AML-193 (cell line): Measurements from ENCODE around the gene DGLUCY.
"Not testable (repeated sequence)": the region's sequence is repeated elsewhere in the genome, so short reads cannot be mapped to it uniquely, and the experiment has no call there.

Source experiments
- DNase-seq, 2 experiments: peaks; one replicate each; lab custom pipeline; 2025; lab: John Stamatoyannopoulos, UW

Gene DGLUCY

DNA sequence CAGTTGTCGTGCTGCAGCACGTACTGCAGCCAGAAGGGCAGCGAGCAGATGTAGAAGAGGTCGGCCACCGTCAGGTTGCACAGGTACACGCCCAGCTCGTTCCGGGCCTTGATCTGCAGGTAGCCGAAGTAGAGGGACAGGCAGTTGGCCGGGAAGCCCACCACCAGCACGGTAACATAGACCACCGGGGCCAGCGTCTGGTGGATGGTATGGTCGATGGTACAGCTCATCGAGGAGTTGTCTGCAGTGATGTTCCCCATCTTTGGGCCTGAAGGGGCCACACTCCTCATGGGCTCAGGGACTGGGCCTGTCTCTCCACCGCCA is 120.9 kb downstream of the DGLUCY start:
- no peak for DNase-seq

GRCh38 chr14:91235841-91236240 is 122.0 kb downstream of the DGLUCY start:
- DNase-seq = no peak

DNA sequence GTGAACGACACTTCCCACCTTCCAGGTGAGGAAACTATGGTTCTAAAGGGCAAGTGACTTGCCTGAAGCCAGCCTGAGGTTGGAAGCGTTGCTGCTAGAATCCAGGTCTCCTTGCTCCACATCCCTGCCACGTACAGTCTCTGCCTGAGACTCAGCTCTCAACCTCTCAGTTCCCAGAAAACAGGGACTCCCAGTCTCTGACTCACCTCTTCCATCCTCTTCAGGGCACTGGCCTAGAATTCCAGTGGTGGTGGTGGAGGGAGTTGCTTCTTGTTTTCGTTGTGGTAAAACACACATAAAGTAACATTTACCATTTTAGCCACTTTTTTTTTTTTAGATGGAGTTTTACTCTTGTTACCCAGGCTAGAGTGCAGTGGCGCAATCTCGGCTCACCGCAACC is 123.3 kb downstream of the DGLUCY start:
- no peak for DNase-seq

DNA sequence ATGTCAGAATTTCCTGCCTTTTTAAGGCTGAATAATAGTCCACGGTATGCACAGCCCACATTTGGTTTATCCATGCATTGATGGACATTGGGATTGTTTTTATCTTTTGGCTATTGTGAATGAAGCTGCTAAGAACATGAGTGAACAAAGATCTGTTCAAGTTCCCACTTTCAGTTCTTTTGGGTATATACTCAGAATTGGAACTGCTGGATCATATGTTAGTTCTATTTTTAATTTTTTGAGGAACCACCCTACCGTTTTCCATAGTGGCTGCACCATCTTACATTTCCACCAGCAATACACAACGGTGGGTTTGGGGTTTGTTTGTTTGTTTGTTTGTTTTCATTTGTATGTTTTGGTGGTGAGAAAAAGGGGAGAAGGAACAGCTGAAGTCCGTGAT is 124.2 kb downstream of the DGLUCY start:
- no peak for DNase-seq

DNA sequence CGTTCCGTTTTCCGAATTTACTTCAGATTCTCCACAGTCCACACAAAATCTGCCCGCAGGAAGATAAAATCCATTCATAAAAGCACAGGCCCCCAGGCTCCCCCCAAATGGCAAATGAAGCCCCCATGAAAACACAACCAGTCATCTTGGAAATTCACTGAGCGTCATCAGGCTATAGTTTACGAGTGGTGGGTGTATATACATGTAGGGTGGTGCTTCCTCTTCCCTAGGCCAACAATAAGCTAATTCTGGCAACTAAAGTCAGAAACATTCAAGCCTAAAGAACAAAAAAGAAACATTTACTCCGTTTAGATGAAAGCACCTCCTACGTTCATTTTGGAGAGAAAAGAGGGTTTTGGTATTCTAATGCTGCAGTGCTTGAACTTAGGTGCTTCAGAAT is 124.8 kb downstream of the DGLUCY start:
- DNase-seq = no peak

DNA sequence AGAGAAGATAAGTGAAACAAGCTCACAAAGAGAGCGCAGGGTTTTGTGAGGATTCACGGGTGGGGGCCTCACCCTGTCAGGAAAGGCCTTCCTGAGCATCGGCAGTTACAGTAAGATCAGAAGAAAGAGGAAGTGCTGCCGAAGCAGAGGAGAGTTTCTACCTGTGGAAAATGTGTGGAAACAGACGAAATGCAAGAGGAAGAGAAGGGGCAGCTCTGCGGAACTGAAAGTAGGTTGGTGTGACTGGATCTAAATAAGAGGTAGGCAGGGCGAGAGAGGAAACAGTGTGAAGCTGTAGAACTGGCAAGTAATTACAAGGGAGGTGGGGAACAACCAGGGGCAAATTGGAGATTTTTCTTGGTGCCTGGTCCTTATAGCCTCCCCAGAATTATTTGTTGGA is 128.0 kb downstream of the DGLUCY start:
- DNase-seq = peak; percentile 63 to 76

DNA sequence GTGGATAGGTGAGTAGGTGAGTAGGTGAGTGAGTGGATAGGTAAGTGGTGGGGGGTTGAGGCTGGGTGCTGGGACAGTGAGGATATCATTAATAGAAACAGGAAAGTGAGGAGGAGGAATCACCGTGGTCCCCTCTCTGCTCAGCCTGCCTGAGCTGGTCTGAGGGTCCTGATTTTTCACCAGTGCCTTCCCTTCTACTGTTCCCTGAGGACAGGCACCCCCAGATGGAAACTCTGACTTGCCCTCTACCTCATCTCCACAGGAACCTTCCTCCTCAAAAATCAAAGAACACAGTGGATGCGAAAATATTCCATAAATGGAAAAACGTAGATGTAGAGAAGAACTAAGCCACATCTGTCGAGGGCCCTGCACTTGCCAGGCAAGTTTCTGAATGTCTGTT is 128.8 kb downstream of the DGLUCY start:
- DNase-seq = no peak

DNA sequence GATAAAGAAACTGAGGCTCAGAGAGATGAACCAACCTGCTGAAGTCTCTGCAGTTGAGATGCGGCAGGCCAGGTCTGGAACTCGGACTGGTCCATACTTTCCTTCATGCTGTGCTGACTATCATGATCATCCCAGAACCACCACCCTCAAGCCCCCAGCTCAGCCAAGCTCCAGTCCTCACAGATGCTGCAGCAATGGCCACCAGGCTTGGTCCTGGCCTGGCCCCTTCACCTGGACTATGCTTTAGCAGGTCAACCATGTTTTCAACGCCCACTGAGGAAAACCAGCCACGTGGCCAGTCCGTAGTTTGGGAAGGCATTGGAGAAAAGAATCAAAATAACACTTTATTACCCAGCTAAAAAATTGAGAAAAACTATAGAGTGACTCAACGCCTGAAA is 129.2 kb downstream of the DGLUCY start:
- no peak for DNase-seq

- DNase-seq = peak in 1 of 2 experiments; percentile 28
Measured at GRCh38 chr14:91244501-91244901, 130.6 kb downstream of the DGLUCY start, which contains the start of gene GPR68. GPR68 (minus strand) TSS chr14:91244704; CDS start chr14:91235050, 9,654 bp downstream.

DNA sequence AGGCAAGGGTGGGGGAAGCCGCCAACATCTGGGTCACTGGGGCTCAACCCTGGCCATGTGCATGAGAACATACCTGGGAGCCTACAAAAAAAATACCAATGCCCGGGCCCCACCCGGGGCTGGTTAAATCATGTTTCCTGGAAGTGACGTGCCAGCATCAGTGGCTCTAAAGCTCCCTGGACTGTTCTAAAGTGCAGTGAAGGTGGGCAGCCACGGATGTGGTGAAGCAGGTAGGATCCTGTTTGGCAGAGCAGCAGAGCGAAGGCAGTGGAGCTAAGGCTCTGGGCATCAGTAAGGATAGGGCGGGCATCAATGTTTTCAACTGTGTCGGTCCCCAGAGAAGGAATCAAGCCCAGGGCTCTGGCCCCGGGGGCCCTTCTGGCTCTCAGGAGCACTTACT is 131.2 kb downstream of the DGLUCY start:
- DNase-seq = no peak

DNA sequence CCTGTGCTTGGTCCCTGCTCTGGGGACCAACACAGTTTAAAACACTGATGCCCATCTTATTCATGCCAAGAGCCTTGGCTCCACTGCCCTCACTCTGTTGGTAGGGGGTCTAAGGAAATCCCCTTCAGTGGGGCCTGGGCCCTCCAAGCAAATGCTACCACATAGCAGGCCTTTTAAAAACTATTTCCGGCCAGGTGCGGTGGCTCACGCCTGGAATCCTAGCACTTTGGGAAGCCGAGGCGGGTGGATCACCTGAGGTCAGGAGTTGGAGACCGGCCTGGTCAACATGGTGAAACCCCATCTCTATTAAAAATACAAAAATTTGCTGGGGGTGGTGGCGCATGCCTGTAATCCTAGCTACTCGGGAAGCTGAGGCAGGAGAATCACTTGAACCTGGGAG is 131.7 kb downstream of the DGLUCY start:
- not testable (repeated sequence) for DNase-seq

- DNase-seq = no peak
Measured at GRCh38 chr14:91246051-91246852, 132.4 kb downstream of the DGLUCY start.

DNA sequence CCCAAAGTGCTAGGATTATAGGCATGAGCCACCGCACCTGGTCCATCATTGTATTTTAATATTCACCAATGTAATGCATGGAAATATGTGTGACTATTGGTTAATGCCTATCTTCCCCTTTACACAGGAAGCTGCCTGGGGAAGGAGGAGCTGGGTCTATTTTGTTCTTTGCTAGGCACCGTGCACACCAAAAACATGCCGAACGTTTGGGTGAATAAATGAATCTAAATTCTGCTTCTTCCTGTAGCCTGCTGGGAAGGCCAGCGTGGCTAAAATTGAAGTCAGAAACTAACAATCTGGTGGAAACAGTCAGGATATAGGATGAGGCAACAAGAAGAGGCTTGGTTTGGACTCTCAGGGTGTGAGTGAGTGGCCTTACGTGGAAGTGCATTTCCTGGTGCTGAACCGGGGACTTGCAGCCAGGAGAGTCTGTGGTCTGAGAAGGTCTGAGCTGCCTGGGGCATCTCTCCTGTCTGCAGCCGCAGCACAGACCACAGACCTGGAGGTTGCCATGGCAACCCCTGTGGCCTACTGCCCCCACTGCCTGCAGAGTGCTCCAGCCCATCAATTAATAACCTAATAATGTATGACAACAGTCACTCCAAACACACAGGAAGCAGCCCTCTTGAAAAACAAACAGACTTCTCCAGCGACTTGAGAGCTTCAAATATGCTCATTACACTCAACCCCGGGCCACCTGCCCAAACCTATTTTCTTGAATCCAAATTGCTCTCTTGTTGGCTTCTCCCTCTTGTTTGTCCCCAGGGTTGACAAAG is 136.2 kb downstream of the DGLUCY start:
- DNase-seq = peak; percentile 93 to 95

- DNase-seq = no peak
Measured at GRCh38 chr14:91250912-91251311, 137.0 kb downstream of the DGLUCY start.

GRCh38 chr14:91252871-91253794 is 139.3 kb downstream of the DGLUCY start:
- no peak for DNase-seq

DNA sequence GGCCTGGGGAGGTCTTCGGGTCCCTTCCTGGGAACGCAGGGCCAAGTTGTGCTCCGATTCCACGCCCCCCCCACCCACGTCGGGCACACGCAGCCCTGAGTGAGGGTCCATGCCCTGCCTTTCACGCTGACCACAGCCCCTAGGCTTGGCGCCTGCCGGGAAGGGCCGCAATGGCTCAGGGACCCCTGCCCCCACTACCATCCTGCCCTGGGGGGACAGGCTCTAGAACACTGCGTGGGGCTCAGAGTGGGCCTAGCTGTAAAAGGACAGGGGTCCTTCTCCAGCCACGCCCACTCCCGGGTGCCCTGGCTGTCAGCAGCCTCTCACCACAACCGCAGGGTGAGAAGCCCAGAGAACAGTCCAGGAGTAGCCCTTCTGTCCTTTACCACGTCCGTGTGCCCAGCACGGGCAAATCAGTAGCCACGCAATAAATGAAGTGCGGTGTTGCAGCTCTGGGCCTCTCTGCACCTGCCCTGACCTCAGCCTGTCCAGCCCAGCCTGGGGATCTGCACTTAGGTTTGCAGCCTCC is 140.0 kb downstream of the DGLUCY start:
- no peak for DNase-seq

DNA sequence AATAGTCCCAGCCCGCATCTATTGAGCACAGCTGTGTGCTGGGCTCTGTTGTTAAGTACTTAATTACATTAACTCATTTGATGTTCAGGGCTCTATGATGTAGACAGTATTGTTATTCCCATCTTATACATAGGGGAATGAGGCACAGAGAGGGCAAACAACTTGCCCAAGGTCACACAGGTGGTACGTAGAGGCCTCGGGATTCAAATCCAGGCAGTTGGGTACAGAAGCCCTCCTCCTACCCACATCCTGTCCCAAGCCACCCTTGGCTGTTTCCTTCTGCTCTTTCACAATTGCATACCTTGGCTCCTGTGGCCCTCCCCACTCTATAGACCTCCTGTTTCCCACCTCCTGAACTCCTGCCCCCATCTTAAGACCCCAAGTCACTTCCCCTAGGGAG is 140.6 kb downstream of the DGLUCY start:
- DNase-seq = no peak

GRCh38 chr14:91255026-91255695 is 141.3 kb downstream of the DGLUCY start:
- no peak for DNase-seq

DNA sequence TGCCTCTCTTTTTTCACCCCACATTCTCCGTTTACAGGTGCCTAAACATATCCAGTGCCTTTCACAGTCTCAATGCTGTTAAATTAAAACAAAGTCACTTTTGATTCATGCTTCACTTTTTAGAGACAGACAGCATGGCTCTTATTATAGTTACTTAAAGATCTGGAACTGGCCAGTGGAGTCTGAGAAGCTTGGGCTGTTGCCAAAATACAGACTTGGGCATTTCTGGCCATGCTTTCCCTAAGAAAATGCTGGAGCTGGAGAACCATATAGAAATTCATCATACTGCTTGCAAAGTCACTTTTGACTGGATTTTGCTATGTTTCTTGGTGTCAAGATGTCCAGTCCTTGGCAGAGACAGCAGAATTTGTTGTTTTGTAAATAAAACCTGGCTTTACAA is 142.8 kb downstream of the DGLUCY start:
- DNase-seq = no peak

- no peak for DNase-seq
Measured at GRCh38 chr14:91257328-91258010, 143.6 kb downstream of the DGLUCY start.
